Psoas muscle (tissue), 8 donors: ENCODE data around the gene MPPED1. TPM values are rescaled to one million over a fixed set of nuclear protein-coding genes. Genes with fewer than 3 reads are reported as not detected.
A peak's percentile ranks its signal among the peaks of the same experiment; 100 is the strongest.

Experiments
- ATAC-seq, 4 donors: fragments of 200-7000 bp; cut with Tn5 transposase; one replicate each; pipeline ENCODE4 v1.9.1; 2020; ENCODE audit warnings: moderate library complexity in 3 of 4, mild to moderate bottlenecking in 2 of 4
- DNase-seq, 2 donors: peaks; one replicate each; pipeline ENCODE4 v3.0.0-alpha.2; 2020
- H3K27ac ChIP-seq: fragments of 200-600 bp; one replicate; pipeline ENCODE4 v1.8.0; 2022
- H3K27me3 ChIP-seq, 3 donors: fragments of 200-600 bp in 1 of 3; one replicate each; pipeline versions ENCODE4 v1.6.1 to v1.8.0; 2013 to 2022; ENCODE audit warnings: low read length in 2 of 3, mild to moderate bottlenecking in 2 of 3, moderate library complexity in 1 of 3; ENCODE audit not compliant: insufficient read depth in 3 of 3
- H3K36me3 ChIP-seq, 2 donors: fragments of 200-600 bp in 1 of 2; one replicate each; pipeline versions ENCODE4 v1.6.1 to v1.8.0; 2013 to 2022; ENCODE audit warnings: low read depth in 1 of 2, mild to moderate bottlenecking in 1 of 2, moderate library complexity in 1 of 2; ENCODE audit not compliant: insufficient read depth in 1 of 2
- H3K4me1 ChIP-seq: fragments of 200-600 bp; one replicate; pipeline ENCODE4 v1.8.0; 2022
- H3K4me3 ChIP-seq: fragments of 200-600 bp; one replicate; pipeline ENCODE4 v1.8.0; 2022; ENCODE audit warnings: mild to moderate bottlenecking
- H3K9me3 ChIP-seq: fragments of 200-600 bp; one replicate; pipeline ENCODE4 v1.8.0; 2022
- CTCF ChIP-seq: fragments of 200-600 bp; IDR thresholded peaks from one replicate; pipeline ENCODE4 v1.8.0; 2022; ENCODE audit warnings: antibody characterized with exemption
- WGBS, 3 donors: extraction: QIAGEN DNeasy Blood & Tissue Kit; methylation state at CpG; one replicate each; pipeline versions ENCODE4 v1.1.6 to v1.1.7; 2013; 5-methylcytosine and 5-hydroxymethylcytosine counted together
- intact Hi-C, 2 donors: fragments of 100-400 bp; cut with DNase I; formaldehyde crosslinking; loops; one replicate each; pipeline versions ENCODE4 v1.11.0 to v1.14.2; 2022
- polyA plus RNA-seq, 3 donors: library from polyadenylated mRNA; stranded (reverse); fragments of 200-250 nt; gene quantifications; one replicate each; pipeline ENCODE4 v1.2.3, GENCODE V29; 2013
- total RNA-seq, 4 donors: library from RNA; stranded (reverse); fragmentation: NEBNext Ultra II Directional in 2 of 4; extraction: Animal tissue kit (Norgen Biotek cat#: 25700) in 2 of 4; gene quantifications; one replicate each; pipeline versions ENCODE4 v1.2.1 to v1.2.4, GENCODE V29; 2021 to 2023
- donor health status: healthy with polysubstance abuse.
- donor health status: DM: no; HTN: no; CAD: no; lungs with moderate emphysema.
- donor health status: Bipolar disorder and iron deficiency.
- donor health status: healthy.
- donor health status: DM: yes; HTN: yes; CAD: no.
- donor health status: DM: no; HTN: no; CAD: no.
- donor health status: DM: no; HTN: no; CAD: no.
- donor health status: DM: yes; HTN: yes; CAD: no.

MPPED1 gene
- total and polyA plus RNA-seq, 7 donors: 0.04 to 0.10 TPM; not detected in 5

GRCh38 chr22:43411040-43411868 is 560 bp upstream of the MPPED1 start:
- Histone ChIP-seq H3K36me3 (no peaks in the 10 kb centered on the region), H3K27ac (no peak overlapping the region), H3K9me3 (no peaks in the 10 kb centered on the region), H3K4me1 (no peaks in the 10 kb centered on the region), H3K4me3 (no peak overlapping the region), H3K27me3 (peaks cover 0 to 62% (median 28%) of the 10 kb centered on the region in 3 donors)
- TF ChIP-seq CTCF: no peak
- WGBS, 3 donors: 9 to 53% (median 25%) methylated on average over 12 to 83 of the region's 83 CpGs
- DNase-seq: peak in 1 of 2 donors; percentile 43
- ATAC-seq: no peak
- intact Hi-C loops: no loop called here

GRCh38 chr22:43412808-43413795 is 1.3 kb downstream of the MPPED1 start:
- no peaks in the 10 kb centered on the region for H3K36me3 ChIP-seq
- 33 to 44% (median 35%) methylated on average over 26 of the region's 26 CpGs for WGBS, 3 donors
- ATAC-seq: no peak
- no peaks in the 10 kb centered on the region for H3K4me1 ChIP-seq
- intact Hi-C loops: no loop called here
- no peaks in the 10 kb centered on the region for H3K9me3 ChIP-seq
- H3K27me3 ChIP-seq: peaks cover 0 to 81% (median 28%) of the 10 kb centered on the region in 3 donors
- DNase-seq: no peak
- H3K27ac ChIP-seq: no peak overlapping the region
- no peak overlapping the region for H3K4me3 ChIP-seq
- TF ChIP-seq CTCF: no peak

GRCh38 chr22:43413826-43414225 is 2.0 kb downstream of the MPPED1 start:
- H3K4me3 ChIP-seq: no peak overlapping the region
- H3K36me3 ChIP-seq: no peaks in the 10 kb centered on the region
- intact Hi-C loops: no loop called here
- 72 to 86% (median 74%) methylated on average over 11 of the region's 11 CpGs for WGBS, 3 donors
- H3K4me1 ChIP-seq: no peaks in the 10 kb centered on the region
- H3K27ac ChIP-seq: no peak overlapping the region
- TF ChIP-seq CTCF: no peak
- ATAC-seq (no peak), DNase-seq (no peak)
- peaks cover 0 to 81% (median 28%) of the 10 kb centered on the region in 3 donors for H3K27me3 ChIP-seq
- no peaks in the 10 kb centered on the region for H3K9me3 ChIP-seq

- WGBS, 3 donors: 61 to 75% (median 64%) methylated on average over 7 of the region's 7 CpGs
Observed at GRCh38 chr22:43415681-43416080, 3.9 kb downstream of the MPPED1 start.

More at GRCh38 chr22:43415681-43416080, 3.9 kb downstream of the MPPED1 start:
- TF ChIP-seq CTCF: no peak
- Histone ChIP-seq H3K4me1 (no peaks in the 10 kb centered on the region), H3K27ac (no peak overlapping the region), H3K27me3 (peaks cover 0 to 72% (median 24%) of the 10 kb centered on the region in 3 donors), H3K9me3 (no peaks in the 10 kb centered on the region), H3K4me3 (no peak overlapping the region), H3K36me3 (no peaks in the 10 kb centered on the region)
- DNase-seq: no peak
- ATAC-seq: no peak
- intact Hi-C loops: no loop called here
